HepG2 (cell line): ENCODE results near the gene LTB4R. TPM values are rescaled to one million over a fixed set of nuclear protein-coding genes. Genes with fewer than 3 reads are reported as not detected.

Experiments used
- ATM ChIP-seq: fragments of 450-650 bp; IDR thresholded peaks from 2 replicates; pipeline ENCODE4 v1.7.1; 2017; ENCODE audit warnings: mild to moderate bottlenecking, borderline replicate concordance
- CEBPG ChIP-seq: IDR thresholded peaks from 2 replicates; pipeline ENCODE4 v1.6.1; 2016
- ELF1 ChIP-seq: sonication (generic); formaldehyde crosslinking; IDR thresholded peaks from 2 replicates; pipeline ENCODE4 v1.4.0; 2020; ENCODE audit warnings: missing genetic modification reagents
- ELK4 ChIP-seq: sonication (generic); formaldehyde crosslinking; IDR thresholded peaks from 2 replicates; pipeline ENCODE4 v1.9.0; 2021; ENCODE audit warnings: missing genetic modification reagents, borderline replicate concordance
- FOXK2 ChIP-seq: fragments of 450-650 bp; IDR thresholded peaks from 2 replicates; pipeline ENCODE4 v1.6.1; 2016
- FOXO1 ChIP-seq: sonication (generic); formaldehyde crosslinking; IDR thresholded peaks from 2 replicates; pipeline ENCODE4 v1.4.0; 2020; ENCODE audit warnings: missing genetic modification reagents
- GABPA ChIP-seq, 2 experiments: IDR thresholded peaks; 2 replicates each; pipeline ENCODE4 v1.6.1; 2011 to 2016; ENCODE audit warnings: low read depth in 2 of 2, low read length in 1 of 2, missing biosample characterization in 1 of 2, missing genetic modification characterization in 1 of 2
- GRHL1 ChIP-seq: sonication (generic); formaldehyde crosslinking; conservative IDR thresholded peaks from 2 replicates; pipeline ENCODE4 v1.8.0; 2022; ENCODE audit warnings: missing genetic modification reagents
- JDP2 ChIP-seq: sonication (generic); formaldehyde crosslinking; IDR thresholded peaks from 2 replicates; pipeline ENCODE4 v1.8.1; 2022; ENCODE audit warnings: missing genetic modification reagents, borderline replicate concordance
- MAFF ChIP-seq: IDR thresholded peaks from 2 replicates; pipeline ENCODE4 v1.6.1; 2011; ENCODE audit warnings: low read depth, low read length, improper control_type of control experiment
- RARG ChIP-seq: sonication (generic); formaldehyde crosslinking; IDR thresholded peaks from 2 replicates; pipeline ENCODE4 v1.4.0; 2020; ENCODE audit warnings: low read depth, mild to moderate bottlenecking, missing genetic modification reagents
- SKI ChIP-seq: fragments of 450-650 bp; IDR thresholded peaks from one replicate; pipeline ENCODE4 v1.6.1; 2018; ENCODE audit warnings: mild to moderate bottlenecking; ENCODE audit not compliant: partially characterized antibody
- SMC3 ChIP-seq: IDR thresholded peaks from 2 replicates; pipeline ENCODE4 v1.6.1; 2011; ENCODE audit warnings: low read length, improper control_type of control experiment
- SOX5 ChIP-seq: IDR thresholded peaks from 2 replicates; pipeline ENCODE4 v1.6.1; 2016; ENCODE audit warnings: borderline replicate concordance
- SPEN ChIP-seq: sonication (generic); formaldehyde crosslinking; IDR thresholded peaks from 2 replicates; pipeline ENCODE4 v1.5.1; 2020; ENCODE audit warnings: low read depth, mild to moderate bottlenecking, missing genetic modification reagents
- TCF7 ChIP-seq: sonication (generic); IDR thresholded peaks from 2 replicates; pipeline ENCODE4 v1.6.1; 2016; ENCODE audit warnings: antibody characterized with exemption, low read depth
- XRCC5 ChIP-seq: fragments of 200-400 bp; formaldehyde crosslinking; optimal IDR thresholded peaks from 2 replicates; pipeline ENCODE3; 2017; ENCODE audit warnings: mild to moderate bottlenecking, low read length
- ZFP36L2 ChIP-seq: sonication (generic); formaldehyde crosslinking; IDR thresholded peaks from 2 replicates; pipeline ENCODE4 v1.4.0; 2020; ENCODE audit warnings: missing genetic modification reagents
- ZFP82 ChIP-seq: sonication (generic); formaldehyde crosslinking; IDR thresholded peaks from 2 replicates; pipeline ENCODE4 v1.5.1; 2020; ENCODE audit warnings: mild to moderate bottlenecking, missing genetic modification reagents, borderline replicate concordance
- ZNF343 ChIP-seq: sonication (generic); formaldehyde crosslinking; IDR thresholded peaks from 2 replicates; pipeline ENCODE4 v1.4.0; 2020; ENCODE audit warnings: mild to moderate bottlenecking, missing genetic modification reagents
- ZNF44 ChIP-seq: sonication (generic); formaldehyde crosslinking; IDR thresholded peaks from 2 replicates; pipeline ENCODE4 v1.5.1; 2020; ENCODE audit warnings: mild to moderate bottlenecking, missing genetic modification reagents
- ZNF484 ChIP-seq: sonication (generic); formaldehyde crosslinking; IDR thresholded peaks from 2 replicates; pipeline ENCODE4 v1.5.1; 2020; ENCODE audit warnings: mild to moderate bottlenecking, low read depth, missing genetic modification reagents, borderline replicate concordance
- ZNF512 ChIP-seq: sonication (generic); formaldehyde crosslinking; IDR thresholded peaks from 2 replicates; pipeline ENCODE4 v1.4.0; 2020; ENCODE audit warnings: mild to moderate bottlenecking, missing genetic modification reagents
- ZNF660 ChIP-seq: sonication (generic); formaldehyde crosslinking; IDR thresholded peaks from 2 replicates; pipeline ENCODE4 v1.5.1; 2020; ENCODE audit warnings: mild to moderate bottlenecking, low read depth, missing genetic modification reagents, borderline replicate concordance
- polyA plus RNA-seq, 8 experiments: library from polyadenylated mRNA; depleted of rRNA in 3 of 8; stranded (reverse) in 7 of 8; unstranded in 1 of 8; fragments of >200 nt; fragmentation: Illumina TruSeq in 4 of 8; extraction: Trizol in 4 of 8; gene quantifications; 2 replicates each; pipeline versions ENCODE4 v1.2.1 to v1.2.3, GENCODE V29; 2011 to 2016; ENCODE audit warnings: low read depth in 4 of 8, missing spikeins in 1 of 8, mixed read lengths in 1 of 8; ENCODE audit not compliant: insufficient read depth in 1 of 8
- total RNA-seq, 5 experiments: library from RNA; depleted of rRNA; stranded (reverse); fragments of >200 nt; fragmentation: Illumina TruSeq; extraction: Trizol; gene quantifications; 2 replicates each; pipeline ENCODE4 v1.2.3, GENCODE V29; 2016; ENCODE audit warnings: low read depth in 1 of 5

Gene LTB4R
- total and polyA plus RNA-seq, 2 of the 13 experiments (the other 11 are each of a cell fraction or from before 2014, with no cell fraction given), result 3.2 to 8.2 TPM

- peak; percentile 98 for TF ChIP-seq ELK4 (CRISPR knock-in tag)
- TF ChIP-seq XRCC5, result peak; percentile 100
- TF ChIP-seq ZFP36L2 (CRISPR knock-in tag), result peak; percentile 44; the same call in 1 of the 2 replicates
- TF ChIP-seq ZNF660, result peak; percentile 90
- peak; percentile 100 for TF ChIP-seq SPEN (CRISPR knock-in tag)
- no peak for TF ChIP-seq GABPA (IDR thresholded peaks at IDR 0.05; ENCODE audit: low read depth, low read length)
- TF ChIP-seq GABPA (CRISPR knock-in tag; IDR thresholded peaks at IDR 0.05; ENCODE audit: low read depth), result peak; percentile 91
- no peak for TF ChIP-seq ZFP82 (CRISPR knock-in tag)
- TF ChIP-seq SMC3, result peak; percentile 26; the same call in 1 of the 2 replicates
- TF ChIP-seq RARG (CRISPR knock-in tag), result peak; percentile 69; the same call in 1 of the 2 replicates
- peak; percentile 88 for TF ChIP-seq SKI
- TF ChIP-seq MAFF, result no peak
- peak; percentile 89 for TF ChIP-seq SOX5 (CRISPR knock-in tag)
- peak; percentile 84; the same call in 1 of the 2 replicates for TF ChIP-seq ZNF512 (CRISPR knock-in tag)
- TF ChIP-seq TCF7, result peak; percentile 20; the same call in 1 of the 2 replicates
- no peak for TF ChIP-seq ATM
- peak; percentile 96 for TF ChIP-seq FOXO1 (CRISPR knock-in tag)
- TF ChIP-seq GRHL1, result no peak
- TF ChIP-seq CEBPG (CRISPR knock-in tag), result peak; percentile 59
- TF ChIP-seq ZNF343 (CRISPR knock-in tag), result peak; percentile 99
- TF ChIP-seq FOXK2, result peak; percentile 73; the same call in 1 of the 2 replicates
- peak; percentile 75 for TF ChIP-seq JDP2 (CRISPR knock-in tag)
- TF ChIP-seq ZNF484 (CRISPR knock-in tag), result peak; percentile 89; the same call in 1 of the 2 replicates
- TF ChIP-seq ZNF44 (CRISPR knock-in tag), result peak; percentile 93
- TF ChIP-seq ELF1 (CRISPR knock-in tag), result peak; percentile 87
Observed at GRCh38 chr14:24271134-24271833, 40.0 kb upstream of the LTB4R start, which contains the start of gene RABGGTA (continued).
